ENCODE measurements around the gene KRTAP5-4. TPM values are rescaled to one million over a fixed set of nuclear protein-coding genes. Genes with fewer than 3 reads are reported as not detected.
A peak's percentile ranks its signal among the peaks of the same experiment; 100 is the strongest.

Gene KRTAP5-4
- total RNA-seq, 1 donor from 2014 or later: not detected

- DNase-seq (ENCODE audit: low read depth, low spot score): no peak
Measured at GRCh38 chr11:1573903-1574237, 48.1 kb downstream of the KRTAP5-4 start.

GRCh38 chr11:1573077-1573902 lies 48.6 kb downstream of the KRTAP5-4 start:
- DNase-seq (ENCODE audit: low read depth, low spot score): no peak

DNA sequence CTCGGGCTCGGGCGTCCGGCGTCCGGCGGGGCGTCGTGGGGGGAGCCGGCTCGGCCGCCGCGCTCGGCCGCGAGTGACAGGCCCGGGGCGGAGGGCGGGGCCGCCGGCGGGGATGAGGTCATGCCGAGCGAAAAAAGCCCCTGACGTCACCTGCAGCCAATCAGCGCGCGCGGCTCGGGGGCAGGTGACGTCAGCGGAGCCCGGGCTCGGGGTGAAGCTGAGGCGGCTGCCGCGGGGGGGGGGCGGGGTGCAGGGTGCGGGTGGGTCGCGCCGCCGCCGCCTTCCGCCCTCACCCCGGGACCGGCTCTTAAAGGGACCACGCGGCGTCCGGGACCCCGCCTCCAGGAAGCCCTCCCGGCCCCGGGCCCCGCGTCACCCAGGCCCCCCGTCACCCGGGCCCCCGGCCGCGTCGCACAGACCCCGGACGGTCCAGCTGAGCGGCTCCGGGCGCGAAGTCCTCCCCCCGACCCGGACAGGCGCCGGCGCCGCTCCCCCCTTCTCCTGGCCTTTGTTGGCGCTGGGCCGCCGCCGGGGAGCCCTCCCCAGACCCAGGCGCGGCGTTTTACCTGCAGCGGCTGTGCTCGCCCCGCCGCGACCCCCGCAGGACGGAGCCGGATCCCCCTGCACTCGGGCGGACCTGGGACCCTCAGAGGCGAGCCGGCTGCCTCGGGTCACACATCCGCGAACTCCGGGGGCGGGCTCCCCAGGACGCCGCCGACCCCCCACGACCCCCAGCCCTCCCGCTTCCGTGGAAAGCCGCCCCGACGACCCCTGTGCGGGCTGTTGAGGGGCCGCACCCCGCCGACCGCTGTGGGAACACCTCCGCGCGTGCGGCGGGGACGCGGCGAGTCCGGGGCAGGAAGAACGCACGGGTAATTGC lies 49.5 kb downstream of the KRTAP5-4 start, which contains the start of gene DUSP8:
DUSP8 (minus strand) TSS at position 75 of the 880 bp plus-strand sequence. CDS start 6,445 bp downstream, outside the sequence.
- peak; percentile 45 for DNase-seq (ENCODE audit: low read depth, low spot score)

DNA sequence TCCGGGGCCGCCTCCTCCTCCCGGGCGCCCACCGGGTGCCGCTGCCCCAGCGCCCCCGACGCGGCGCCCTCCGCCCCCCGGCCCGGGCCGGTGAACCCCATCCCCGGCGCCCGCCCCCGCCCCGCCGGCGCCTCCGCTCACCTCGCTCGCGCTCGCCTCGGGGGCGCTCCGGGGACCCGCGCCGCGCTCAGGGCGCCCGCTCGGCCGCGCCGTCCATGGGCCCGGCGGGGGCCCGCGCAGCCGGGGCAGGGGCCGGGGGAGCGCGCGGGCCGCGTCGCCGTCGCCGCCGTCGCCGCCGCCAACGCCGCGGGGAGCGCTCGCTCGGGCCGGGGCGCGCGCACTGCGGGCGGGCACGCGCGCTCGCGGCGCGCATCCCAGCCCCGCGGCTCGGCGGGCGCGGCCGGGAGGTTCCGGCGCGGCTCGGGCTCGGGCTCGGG lies 50.2 kb downstream of the KRTAP5-4 start:
- DNase-seq (ENCODE audit: low read depth, low spot score): no peak

Other genes with a start within 250 kb of the KRTAP5-4 start
- 0.20 TPM in 1 of 2 replicates, not detected in the other for gene BRSK2, start 232.2 kb downstream of the KRTAP5-4 start, total RNA-seq
- 46.0 and 48.3 TPM in 2 replicates for gene MOB2, start 135.4 kb downstream of the KRTAP5-4 start, total RNA-seq
- 0.40 and 0.71 TPM in 2 replicates for gene DUSP8, start 49.9 kb downstream of the KRTAP5-4 start, total RNA-seq
- gene KRTAP5-1, start 36.9 kb downstream of the KRTAP5-4 start, total RNA-seq: not detected in 2 replicates
- not detected in 2 replicates for gene KRTAP5-2, start 23.8 kb downstream of the KRTAP5-4 start, total RNA-seq
- not detected in 2 replicates for gene KRTAP5-3, start 13.7 kb downstream of the KRTAP5-4 start, total RNA-seq
- not detected in 2 replicates for gene KRTAP5-5, start 7.6 kb upstream of the KRTAP5-4 start, total RNA-seq
- not detected in 2 replicates for gene KRTAP5-6, start 75.1 kb upstream of the KRTAP5-4 start, total RNA-seq
- 0.04 and 0.13 TPM in 2 replicates for gene IFITM10, start 128.5 kb upstream of the KRTAP5-4 start, total RNA-seq
- 73.0 and 80.3 TPM in 2 replicates for gene CTSD, start 141.8 kb upstream of the KRTAP5-4 start, total RNA-seq
- gene SYT8, start 212.9 kb upstream of the KRTAP5-4 start, total RNA-seq: not detected in 2 replicates
- not detected in 2 replicates for gene TNNI2, start 216.8 kb upstream of the KRTAP5-4 start, total RNA-seq
- gene LSP1, start 230.9 kb upstream of the KRTAP5-4 start, total RNA-seq: not detected in 2 replicates

Measured in pulmonary artery endothelial cell (primary cell).